Fibroblast of lung (primary cell): ENCODE data around the gene CD48.

Source experiments
- CTCF ChIP-seq, 2 donors: IDR thresholded peaks in 1 of 2; conservative IDR thresholded peaks in 1 of 2; 1 replicate in 1 of 2; 2 replicates in 1 of 2; pipeline ENCODE4 v1.5.1; 2011 to 2012; ENCODE audit warnings: low read length in 2 of 2, control low read depth in 1 of 2, inconsistent platforms in 1 of 2, low read depth in 1 of 2, mild to moderate bottlenecking in 1 of 2
- EZH2 ChIP-seq: IDR thresholded peaks from 2 replicates; pipeline ENCODE4 v1.5.1; 2012; ENCODE audit warnings: low read length, control low read depth, mild to moderate bottlenecking; ENCODE audit errors: missing control alignments

DNA sequence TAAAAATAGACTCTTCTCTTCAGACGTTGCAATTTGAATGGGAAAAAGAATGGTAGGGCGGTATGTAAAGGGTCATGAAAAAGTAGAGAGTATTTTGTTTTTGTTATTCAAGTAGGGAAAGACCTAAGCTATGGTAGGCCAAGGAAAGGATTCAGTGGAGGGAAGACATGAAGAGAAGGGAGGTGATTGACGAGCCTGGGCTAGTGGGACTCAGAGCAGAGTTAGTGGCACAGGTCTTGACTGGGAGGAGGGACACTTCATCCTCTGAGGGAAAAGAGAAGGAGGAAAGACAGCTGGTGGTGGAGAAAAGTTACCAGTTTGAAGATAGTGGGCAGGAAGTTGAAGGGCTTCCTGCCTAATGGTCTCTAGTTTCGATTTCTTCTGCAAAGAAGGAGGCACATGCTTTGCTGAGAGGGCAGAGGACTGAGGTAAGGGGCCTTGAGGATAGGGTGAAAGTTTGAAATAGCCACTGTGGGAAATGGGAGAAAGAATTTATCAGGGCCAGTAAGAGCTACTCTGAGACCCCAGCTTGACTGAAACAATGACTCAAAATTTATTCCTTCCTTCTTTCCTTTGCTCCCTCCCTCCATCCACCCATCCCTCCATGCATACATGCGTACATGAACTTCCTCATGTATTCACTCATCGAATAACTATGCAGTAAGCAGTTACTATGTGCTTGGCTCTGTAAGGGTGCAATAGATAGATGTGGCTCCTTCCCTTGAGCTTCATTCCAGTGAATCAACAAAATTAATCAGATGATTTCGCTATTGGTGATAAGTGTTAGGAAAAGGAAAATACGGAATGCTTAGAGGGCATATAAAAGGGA lies 4.2 kb downstream of the CD48 start:
- TF ChIP-seq CTCF (conservative IDR thresholded peaks at IDR 0.05 in 1 of 2, IDR thresholded peaks at IDR 0.05 in 1 of 2; ENCODE audit: low read depth in 1 of 2, low read length in 2 of 2) (no peak), EZH2 (no peak)
